KOPT-K1 (cell line): ENCODE results near the gene DOCK4.
"Not testable (repeated sequence)": the region's sequence is repeated elsewhere in the genome, so short reads cannot be mapped to it uniquely, and the experiment has no call there.

ENCODE experiments used
- H3K27ac ChIP-seq: fragments of 200-600 bp; sonication (generic); 2 replicates; pipeline ENCODE4 v1.5.1; 2016; ENCODE audit warnings: antibody characterized with exemption, mild to moderate bottlenecking, low read depth, low read length; ENCODE audit not compliant: poor library complexity, severe bottlenecking
- H3K36me3 ChIP-seq: fragments of 200-600 bp; sonication (generic); 2 replicates; pipeline ENCODE4 v1.5.1; 2017; ENCODE audit warnings: antibody characterized with exemption, mild to moderate bottlenecking, low read length, moderate library complexity; ENCODE audit not compliant: insufficient read depth
- H3K9me3 ChIP-seq: fragments of 200-600 bp; sonication (generic); 2 replicates; pipeline ENCODE4 v1.5.1; 2017; ENCODE audit warnings: antibody characterized with exemption, low read length, mild to moderate bottlenecking; ENCODE audit not compliant: insufficient read depth, poor library complexity, severe bottlenecking

Gene DOCK4

DNA sequence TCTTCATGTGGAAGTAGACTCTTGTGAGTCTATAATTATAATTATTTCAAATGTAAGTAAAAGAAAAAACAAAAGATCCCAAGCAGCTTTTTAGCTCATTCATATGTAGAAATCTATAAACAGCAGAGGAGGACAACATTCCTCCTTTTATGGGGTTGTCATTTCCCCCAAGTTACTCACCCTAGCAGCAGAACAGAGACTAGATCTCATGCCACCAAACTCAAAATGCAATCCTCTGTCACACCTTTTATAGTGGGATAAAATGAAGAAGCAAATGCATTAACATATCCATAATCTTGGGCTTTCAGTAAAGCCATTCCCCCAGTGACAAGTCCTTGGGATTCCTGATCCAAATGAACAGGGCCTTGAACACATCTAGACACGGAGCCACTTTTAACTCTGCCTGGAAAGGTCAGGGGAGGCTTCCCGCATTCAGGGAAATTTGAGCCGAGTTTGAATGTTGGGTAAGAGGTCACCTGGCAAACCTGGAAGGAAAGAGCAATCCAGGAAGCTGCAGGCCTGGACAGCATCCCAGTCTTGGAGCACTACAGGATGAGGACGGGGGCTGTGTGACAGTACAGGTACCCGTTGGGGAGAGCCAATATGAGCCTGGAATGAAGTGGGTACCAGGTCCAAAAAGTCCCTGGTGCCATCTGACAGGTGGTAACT, 76.4 kb downstream of the DOCK4 start:
- Histone ChIP-seq H3K36me3 (no peaks in the 10 kb centered on the region), H3K9me3 (no peaks in the 10 kb centered on the region), H3K27ac (no peak overlapping the region)

- H3K9me3 ChIP-seq, H3K36me3 ChIP-seq, H3K27ac ChIP-seq: not testable (repeated sequence)
These were observed 77.5 kb downstream of the DOCK4 start for GRCh38 chr7:112128461-112129425.

GRCh38 chr7:112128041-112128440, 78.2 kb downstream of the DOCK4 start:
- H3K27ac ChIP-seq, H3K9me3 ChIP-seq, H3K36me3 ChIP-seq: not testable (repeated sequence)

- H3K36me3 ChIP-seq: no peaks in the 10 kb centered on the region
- H3K9me3 ChIP-seq: no peaks in the 10 kb centered on the region
- no peak overlapping the region for H3K27ac ChIP-seq
These were observed 80.9 kb downstream of the DOCK4 start for GRCh38 chr7:112125250-112125649.

GRCh38 chr7:112124061-112124766, 82.0 kb downstream of the DOCK4 start:
- H3K27ac ChIP-seq: no peak overlapping the region
- H3K9me3 ChIP-seq: no peaks in the 10 kb centered on the region
- H3K36me3 ChIP-seq: no peaks in the 10 kb centered on the region

- Histone ChIP-seq H3K36me3 (no peaks in the 10 kb centered on the region), H3K9me3 (no peaks in the 10 kb centered on the region), H3K27ac (no peak overlapping the region)
These were observed 83.4 kb downstream of the DOCK4 start for GRCh38 chr7:112122798-112123197.

DNA sequence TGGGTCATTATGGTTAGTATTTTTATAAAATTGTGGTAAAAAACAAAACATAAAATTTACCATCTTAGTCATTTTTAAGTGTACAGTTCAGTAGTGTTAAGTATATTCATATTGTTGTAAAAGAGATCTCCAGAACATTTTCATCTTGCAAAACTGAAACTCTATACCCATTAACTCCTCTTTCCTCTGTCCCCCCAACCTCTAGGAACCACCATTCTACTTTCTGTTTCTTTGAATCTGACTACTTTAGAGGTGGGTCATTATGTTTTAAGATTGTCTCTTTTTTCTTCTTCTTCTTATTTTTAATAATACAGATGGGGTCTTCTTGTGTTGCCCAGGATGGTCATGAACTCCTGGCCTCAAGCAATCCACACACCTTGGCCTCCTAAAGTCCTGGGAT, 84.1 kb downstream of the DOCK4 start:
- H3K36me3 ChIP-seq: no peaks in the 10 kb centered on the region
- H3K27ac ChIP-seq: no peak overlapping the region
- no peaks in the 10 kb centered on the region for H3K9me3 ChIP-seq

GRCh38 chr7:112121318-112121717, 84.9 kb downstream of the DOCK4 start:
- no peaks in the 10 kb centered on the region for H3K36me3 ChIP-seq
- H3K9me3 ChIP-seq: no peaks in the 10 kb centered on the region
- no peak overlapping the region for H3K27ac ChIP-seq

GRCh38 chr7:112120696-112121217, 85.4 kb downstream of the DOCK4 start:
- no peaks in the 10 kb centered on the region for H3K36me3 ChIP-seq
- H3K9me3 ChIP-seq: no peaks in the 10 kb centered on the region
- no peak overlapping the region for H3K27ac ChIP-seq

DNA sequence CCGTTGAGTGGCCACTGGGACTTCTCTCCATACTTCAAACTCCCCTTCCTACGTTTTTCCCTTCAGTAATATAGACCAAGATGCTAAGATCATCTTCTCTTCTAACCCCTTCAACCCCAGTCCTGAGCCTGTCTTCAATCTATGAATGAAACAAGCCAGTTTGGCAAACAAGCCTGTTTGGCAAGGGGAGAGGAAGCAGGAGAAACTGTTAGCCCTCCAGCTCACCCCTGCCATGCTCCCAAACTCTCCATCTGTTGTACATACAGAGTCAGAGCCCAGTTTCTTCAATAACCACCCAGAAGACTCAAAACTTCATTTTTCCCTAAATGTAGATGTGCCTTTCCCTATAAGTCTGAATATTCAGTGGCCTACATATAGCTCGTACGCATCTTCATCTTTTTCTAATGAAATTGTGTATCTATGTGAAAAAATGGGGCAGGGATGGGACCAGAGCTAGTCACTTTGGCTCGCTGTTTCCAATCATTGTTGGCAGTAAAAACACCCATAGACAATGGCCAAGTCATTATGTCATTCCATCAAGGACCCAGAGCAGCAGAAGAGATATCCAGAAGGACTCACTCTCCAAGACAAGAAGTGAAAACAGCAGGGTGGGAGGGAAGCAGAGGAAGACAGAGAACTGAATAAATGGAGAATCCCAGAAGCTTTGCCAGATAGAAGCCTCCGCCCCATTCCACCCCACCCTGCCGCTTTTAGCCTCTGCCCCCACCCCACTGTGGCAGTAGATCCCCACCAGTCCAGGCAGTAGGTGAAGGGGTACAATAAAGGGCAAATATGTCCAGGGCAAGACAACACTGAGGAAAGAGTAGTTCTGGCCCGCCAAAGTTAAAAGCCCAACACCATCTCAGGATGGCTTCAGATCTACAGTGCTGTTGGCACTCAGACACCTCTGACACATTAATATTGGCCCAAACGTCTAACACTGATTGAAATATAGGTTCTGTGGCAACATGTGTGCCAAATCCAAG, 87.3 kb downstream of the DOCK4 start:
- no peak overlapping the region for H3K27ac ChIP-seq
- H3K36me3 ChIP-seq: no peaks in the 10 kb centered on the region
- no peaks in the 10 kb centered on the region for H3K9me3 ChIP-seq

- Histone ChIP-seq H3K27ac (no peak overlapping the region), H3K9me3 (no peaks in the 10 kb centered on the region)
These were observed 89.3 kb downstream of the DOCK4 start for GRCh38 chr7:112116894-112117293.

DNA sequence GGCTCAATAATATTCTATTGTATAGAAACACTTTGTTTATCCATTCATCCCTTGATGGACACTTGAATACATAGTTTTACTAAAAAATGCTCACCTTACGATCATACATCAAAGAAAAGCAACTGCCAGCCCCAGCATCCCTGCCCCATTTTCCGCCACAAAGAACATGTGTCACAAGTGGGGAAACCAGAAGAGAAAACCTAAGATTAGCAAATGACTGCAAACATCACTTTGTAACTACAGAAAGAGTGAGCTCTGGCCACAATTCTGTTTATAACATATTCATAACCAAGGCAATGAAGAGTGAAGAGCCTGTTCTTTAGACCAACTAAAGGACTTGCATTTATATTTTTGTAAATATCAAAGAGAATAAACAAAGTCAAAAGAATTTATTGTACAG, 89.8 kb downstream of the DOCK4 start:
- H3K36me3 ChIP-seq: no peaks in the 10 kb centered on the region
- no peaks in the 10 kb centered on the region for H3K9me3 ChIP-seq
- H3K27ac ChIP-seq: no peak overlapping the region

More at GRCh38 chr7:112116894-112117293, 89.3 kb downstream of the DOCK4 start:
- H3K36me3 ChIP-seq: no peaks in the 10 kb centered on the region

DNA sequence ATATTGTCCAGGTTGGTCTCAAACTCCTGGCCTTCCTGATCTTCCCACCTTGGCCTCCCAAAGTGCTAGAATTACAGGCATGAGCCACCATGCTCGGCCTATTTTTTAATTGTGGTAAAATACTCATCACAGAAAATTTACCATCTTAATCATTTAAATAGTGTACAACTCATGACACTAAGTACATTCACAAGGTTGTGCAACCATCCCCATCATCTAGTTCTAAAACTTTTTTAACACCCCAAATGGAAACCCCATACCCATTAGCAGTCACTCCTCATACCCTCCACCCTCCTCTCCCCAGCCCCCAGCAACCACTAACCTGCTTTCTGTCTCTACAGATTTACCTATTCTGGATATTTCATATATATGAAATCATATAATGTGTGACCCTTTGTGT, 90.3 kb downstream of the DOCK4 start:
- Histone ChIP-seq H3K36me3 (no peaks in the 10 kb centered on the region), H3K27ac (no peak overlapping the region), H3K9me3 (no peaks in the 10 kb centered on the region)

DNA sequence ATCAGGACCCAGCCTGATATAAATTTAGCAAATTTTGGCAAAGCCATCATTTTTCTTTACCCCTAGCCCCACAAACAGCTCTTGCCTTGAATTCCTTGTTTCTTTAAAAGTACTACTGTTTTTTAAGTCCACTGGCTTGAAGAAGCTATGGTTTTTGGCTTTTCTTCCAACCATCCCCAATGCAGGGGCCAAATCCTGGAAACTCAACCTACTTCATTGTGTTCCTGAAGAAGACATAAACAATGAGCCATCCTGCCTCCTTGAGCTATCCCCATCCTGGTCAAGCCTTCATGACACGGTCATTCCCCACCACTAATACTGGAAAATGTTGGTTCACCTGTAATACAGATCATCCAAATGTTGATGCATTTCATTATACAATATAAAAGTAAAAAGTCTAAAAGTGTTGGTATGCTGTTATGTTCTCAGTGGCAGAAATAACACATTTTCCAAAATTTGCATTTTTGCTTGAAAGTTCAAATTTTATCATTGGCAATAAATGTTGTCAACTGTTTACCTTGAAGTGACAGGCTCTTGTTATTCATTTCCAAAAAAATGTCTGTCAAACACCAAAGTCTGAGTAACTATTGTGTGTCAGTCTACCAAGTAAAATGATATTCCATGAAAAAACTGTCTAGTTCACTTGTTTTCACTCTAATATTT, 92.2 kb downstream of the DOCK4 start:
- Histone ChIP-seq H3K27ac (no peak overlapping the region), H3K9me3 (no peaks in the 10 kb centered on the region), H3K36me3 (no peaks in the 10 kb centered on the region)
